Measurements from ENCODE around the gene UNC79. TPM values are rescaled to one million over a fixed set of nuclear protein-coding genes. Genes with fewer than 3 reads are reported as not detected.

Gene UNC79
- total RNA-seq, 1 experiment from 2014 or later = 0.05 TPM

DNA sequence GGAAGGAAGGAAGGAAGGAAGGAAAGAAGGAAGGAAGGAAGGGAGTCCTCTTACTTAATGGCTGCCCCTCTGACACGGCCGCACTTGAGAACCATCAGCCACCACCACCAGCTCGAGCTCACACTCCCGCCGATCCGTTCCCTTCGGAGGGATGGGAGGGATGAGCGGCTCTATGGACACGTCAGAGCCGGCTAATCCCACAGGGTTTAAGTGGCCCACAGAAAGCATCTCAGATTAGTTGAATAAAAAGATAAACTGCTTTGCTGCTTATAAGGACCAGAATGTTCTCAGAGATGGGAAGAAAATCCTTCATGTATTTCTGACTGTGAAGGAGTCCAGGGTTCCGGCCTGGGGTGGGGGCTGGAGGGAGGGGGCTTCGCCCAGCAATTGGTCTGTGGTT is 326.5 kb downstream of the UNC79 start:
- ChIA-PET POLR2A (no interaction called here), CTCF (no interaction called here)
- H3K4me1 ChIP-seq (ENCODE audit: control insufficient read depth, insufficient read depth, low read length) = no peaks in the 10 kb centered on the region
- no TSS peak for BruUV-seq (replicated peaks)
- no peaks in the 10 kb centered on the region for H3K27me3 ChIP-seq (ENCODE audit: control insufficient read depth, insufficient read depth, low read length)
- intact Hi-C loops (cut with micrococcal nuclease; ENCODE audit: unreplicated experiment) = no loop called here
- TF ChIP-seq SIN3A (IDR thresholded peaks at IDR 0.05; ENCODE audit: borderline replicate concordance, insufficient read depth, low read depth, low read length) (no peak), TCF7L2 (IDR thresholded peaks at IDR 0.05; ENCODE audit: low read depth, low read length) (no peak), POLR2AphosphoS5 (IDR thresholded peaks at IDR 0.05; ENCODE audit: low read depth, low read length) (no peak)
- TF ChIP-seq, protein P1, sequence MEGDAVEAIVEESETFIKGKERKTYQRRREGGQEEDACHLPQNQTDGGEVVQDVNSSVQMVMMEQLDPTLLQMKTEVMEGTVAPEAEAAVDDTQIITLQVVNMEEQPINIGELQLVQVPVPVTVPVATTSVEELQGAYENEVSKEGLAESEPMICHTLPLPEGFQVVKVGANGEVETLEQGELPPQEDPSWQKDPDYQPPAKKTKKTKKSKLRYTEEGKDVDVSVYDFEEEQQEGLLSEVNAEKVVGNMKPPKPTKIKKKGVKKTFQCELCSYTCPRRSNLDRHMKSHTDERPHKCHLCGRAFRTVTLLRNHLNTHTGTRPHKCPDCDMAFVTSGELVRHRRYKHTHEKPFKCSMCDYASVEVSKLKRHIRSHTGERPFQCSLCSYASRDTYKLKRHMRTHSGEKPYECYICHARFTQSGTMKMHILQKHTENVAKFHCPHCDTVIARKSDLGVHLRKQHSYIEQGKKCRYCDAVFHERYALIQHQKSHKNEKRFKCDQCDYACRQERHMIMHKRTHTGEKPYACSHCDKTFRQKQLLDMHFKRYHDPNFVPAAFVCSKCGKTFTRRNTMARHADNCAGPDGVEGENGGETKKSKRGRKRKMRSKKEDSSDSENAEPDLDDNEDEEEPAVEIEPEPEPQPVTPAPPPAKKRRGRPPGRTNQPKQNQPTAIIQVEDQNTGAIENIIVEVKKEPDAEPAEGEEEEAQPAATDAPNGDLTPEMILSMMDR (IDR thresholded peaks at IDR 0.05) = no peak
- TF ChIP-seq, protein P2, sequence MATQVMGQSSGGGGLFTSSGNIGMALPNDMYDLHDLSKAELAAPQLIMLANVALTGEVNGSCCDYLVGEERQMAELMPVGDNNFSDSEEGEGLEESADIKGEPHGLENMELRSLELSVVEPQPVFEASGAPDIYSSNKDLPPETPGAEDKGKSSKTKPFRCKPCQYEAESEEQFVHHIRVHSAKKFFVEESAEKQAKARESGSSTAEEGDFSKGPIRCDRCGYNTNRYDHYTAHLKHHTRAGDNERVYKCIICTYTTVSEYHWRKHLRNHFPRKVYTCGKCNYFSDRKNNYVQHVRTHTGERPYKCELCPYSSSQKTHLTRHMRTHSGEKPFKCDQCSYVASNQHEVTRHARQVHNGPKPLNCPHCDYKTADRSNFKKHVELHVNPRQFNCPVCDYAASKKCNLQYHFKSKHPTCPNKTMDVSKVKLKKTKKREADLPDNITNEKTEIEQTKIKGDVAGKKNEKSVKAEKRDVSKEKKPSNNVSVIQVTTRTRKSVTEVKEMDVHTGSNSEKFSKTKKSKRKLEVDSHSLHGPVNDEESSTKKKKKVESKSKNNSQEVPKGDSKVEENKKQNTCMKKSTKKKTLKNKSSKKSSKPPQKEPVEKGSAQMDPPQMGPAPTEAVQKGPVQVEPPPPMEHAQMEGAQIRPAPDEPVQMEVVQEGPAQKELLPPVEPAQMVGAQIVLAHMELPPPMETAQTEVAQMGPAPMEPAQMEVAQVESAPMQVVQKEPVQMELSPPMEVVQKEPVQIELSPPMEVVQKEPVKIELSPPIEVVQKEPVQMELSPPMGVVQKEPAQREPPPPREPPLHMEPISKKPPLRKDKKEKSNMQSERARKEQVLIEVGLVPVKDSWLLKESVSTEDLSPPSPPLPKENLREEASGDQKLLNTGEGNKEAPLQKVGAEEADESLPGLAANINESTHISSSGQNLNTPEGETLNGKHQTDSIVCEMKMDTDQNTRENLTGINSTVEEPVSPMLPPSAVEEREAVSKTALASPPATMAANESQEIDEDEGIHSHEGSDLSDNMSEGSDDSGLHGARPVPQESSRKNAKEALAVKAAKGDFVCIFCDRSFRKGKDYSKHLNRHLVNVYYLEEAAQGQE (IDR thresholded peaks at IDR 0.05; ENCODE audit: insufficient read depth in 1 of 2, low read depth in 2 of 2, low read length in 1 of 2) = no peak
- H3K36me3 ChIP-seq (ENCODE audit: control insufficient read depth, insufficient read depth, low read length) = no peaks in the 10 kb centered on the region
- ATAC-seq = no peak
- no peak overlapping the region for H3K27ac ChIP-seq (ENCODE audit: low read length)
- H3K9me3 ChIP-seq (ENCODE audit: control insufficient read depth, insufficient read depth, low read depth, low read length) = no peaks in the 10 kb centered on the region
- in situ Hi-C loops (cut with HindIII; ENCODE audit: low pct_unique_long_range_greater_than_20kb, low sequenced_read_pairs) = no loop called here
- DNase-seq (ENCODE audit: low read depth, low spot score) = no peak
- H3K4me3 ChIP-seq (ENCODE audit: low read depth in 2 of 2, low read length in 2 of 2) = no peak overlapping the region

Other genes with a start within 250 kb of the UNC79 start
- gene MOAP1, start 246.0 kb upstream of the UNC79 start, total RNA-seq (2021; ENCODE audit: unreplicated experiment) = 6.9 TPM
- gene LYSET, start 245.6 kb upstream of the UNC79 start, total RNA-seq (2021; ENCODE audit: unreplicated experiment) = 20.9 TPM
- 9.5 TPM for gene GON7, start 223.9 kb upstream of the UNC79 start, total RNA-seq (2021; ENCODE audit: unreplicated experiment)
- gene UBR7, start 223.7 kb upstream of the UNC79 start, total RNA-seq (2021; ENCODE audit: unreplicated experiment) = 19.9 TPM
- 24.7 TPM for gene BTBD7, start 97.9 kb upstream of the UNC79 start, total RNA-seq (2021; ENCODE audit: unreplicated experiment)
- gene COX8C, start 83.8 kb upstream of the UNC79 start, total RNA-seq (2021; ENCODE audit: unreplicated experiment) = not detected